Islet precursor cell (in vitro differentiated cells): ENCODE data around the gene KITLG.
"Not testable (repeated sequence)": the region's sequence is repeated elsewhere in the genome, so short reads cannot be mapped to it uniquely, and the experiment has no call there.

Source experiments
- DNase-seq: peaks from one replicate; pipeline ENCODE4 v3.0.0-alpha.2; 2018

KITLG gene

GRCh38 chr12:88580051-88580871 lies at the start of gene KITLG:
KITLG (minus strand) TSS chr12:88580471; CDS start chr12:88580278, 193 bp downstream.
- DNase-seq = peak; percentile 97

- no peak for DNase-seq
Measured at GRCh38 chr12:88628856-88629509, 48.7 kb upstream of the KITLG start.

DNA sequence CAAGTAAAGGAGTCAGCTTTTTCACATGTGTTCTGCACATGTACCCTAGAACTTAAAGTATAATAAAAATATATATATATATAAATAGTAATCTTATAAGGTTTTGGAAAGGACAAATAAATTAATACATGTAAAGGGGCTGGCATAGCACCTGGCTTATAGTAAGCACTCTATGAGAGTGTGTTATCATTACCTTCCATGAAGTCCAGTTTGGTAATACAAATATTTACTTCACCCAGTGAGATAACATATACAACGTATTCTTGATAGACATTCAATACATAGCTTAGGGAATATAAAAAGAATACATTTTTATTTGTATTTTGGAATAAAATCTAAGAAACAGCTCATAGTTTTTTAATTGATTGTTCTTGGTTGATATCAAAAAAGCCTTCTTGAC lies 47.8 kb upstream of the KITLG start:
- not testable (repeated sequence) for DNase-seq

- no peak for DNase-seq
Measured at GRCh38 chr12:88627501-88627900, 47.2 kb upstream of the KITLG start.

- no peak for DNase-seq
Measured at GRCh38 chr12:88625356-88625755, 45.1 kb upstream of the KITLG start.

- no peak for DNase-seq
Measured at GRCh38 chr12:88624911-88625310, 44.6 kb upstream of the KITLG start.

DNA sequence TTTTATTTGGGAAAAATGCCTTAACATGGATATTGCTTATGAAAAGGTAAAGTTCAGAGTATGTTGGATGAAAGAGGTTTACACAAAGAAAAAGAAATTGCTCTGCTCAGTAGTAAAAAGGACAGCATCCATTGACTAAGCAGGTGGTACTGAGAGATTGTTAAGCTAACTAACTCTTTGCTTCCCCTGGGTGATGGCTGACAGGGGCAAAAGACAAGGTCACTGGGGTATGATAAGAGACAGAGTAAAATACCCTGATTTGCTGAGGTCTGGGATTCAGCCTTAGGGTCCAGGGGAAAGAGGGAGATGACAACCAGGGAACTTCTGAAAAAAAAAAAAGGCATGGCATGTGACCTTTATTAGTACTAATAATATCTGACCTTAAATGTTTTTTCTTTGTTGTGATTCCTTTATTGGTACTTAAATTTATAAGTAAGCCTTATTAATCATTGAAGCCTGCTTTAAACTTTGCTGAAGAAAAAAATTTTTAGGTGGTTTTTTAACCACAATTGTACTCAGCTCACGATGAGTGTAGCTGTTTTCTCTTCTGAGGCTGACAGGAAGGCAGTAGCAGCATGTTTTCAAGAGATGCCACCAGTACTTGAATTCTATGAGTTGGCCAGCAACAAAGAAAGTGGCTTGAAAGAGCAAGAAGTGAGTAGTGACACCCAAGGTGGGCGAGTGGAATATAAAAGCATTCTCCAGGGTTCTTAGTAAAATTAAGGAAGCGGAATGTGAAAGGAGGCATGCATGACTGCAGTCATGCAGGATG lies 43.7 kb upstream of the KITLG start:
- no peak for DNase-seq

- DNase-seq = no peak
Measured at GRCh38 chr12:88617352-88617751, 37.1 kb upstream of the KITLG start.

DNA sequence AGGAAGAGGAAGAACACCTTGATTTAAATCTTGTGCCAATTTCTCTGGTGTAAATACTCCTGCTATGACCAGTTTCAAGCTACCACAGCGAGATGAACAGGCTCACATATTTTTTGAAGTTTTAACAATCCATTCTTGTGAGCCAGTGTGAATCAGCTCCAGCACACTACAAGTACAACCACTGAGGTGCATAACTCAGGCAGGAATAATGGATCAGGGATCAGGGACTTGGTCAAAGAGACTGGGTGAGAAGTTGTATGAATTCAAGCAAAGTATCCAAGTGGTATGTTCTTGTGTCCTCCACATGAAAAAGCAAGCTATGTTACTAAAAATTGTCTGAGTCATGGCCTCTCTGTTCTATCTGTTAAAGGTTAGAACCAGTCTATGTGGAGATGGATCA lies 35.2 kb upstream of the KITLG start:
- DNase-seq = no peak

GRCh38 chr12:88604646-88605045 lies 24.4 kb upstream of the KITLG start:
- DNase-seq = no peak

DNA sequence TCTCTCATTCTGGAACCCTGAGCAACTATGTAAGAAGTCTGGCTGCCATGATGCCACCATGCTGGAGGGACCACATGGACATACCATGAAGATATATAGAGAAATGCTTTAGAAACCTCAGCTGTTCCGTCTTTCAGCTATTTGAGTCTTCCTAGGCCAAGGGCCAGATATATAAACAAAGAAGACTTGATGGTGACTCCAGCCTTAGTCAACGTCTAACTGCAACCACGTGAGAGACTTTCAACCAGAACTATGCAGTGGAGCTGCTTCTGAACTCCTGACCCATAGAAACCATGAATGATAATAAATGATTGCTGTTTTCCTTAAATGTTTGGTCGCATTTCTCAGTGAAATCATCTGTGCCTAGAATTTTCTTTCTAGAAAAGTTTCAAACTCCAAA lies 20.0 kb upstream of the KITLG start:
- no peak for DNase-seq

DNA sequence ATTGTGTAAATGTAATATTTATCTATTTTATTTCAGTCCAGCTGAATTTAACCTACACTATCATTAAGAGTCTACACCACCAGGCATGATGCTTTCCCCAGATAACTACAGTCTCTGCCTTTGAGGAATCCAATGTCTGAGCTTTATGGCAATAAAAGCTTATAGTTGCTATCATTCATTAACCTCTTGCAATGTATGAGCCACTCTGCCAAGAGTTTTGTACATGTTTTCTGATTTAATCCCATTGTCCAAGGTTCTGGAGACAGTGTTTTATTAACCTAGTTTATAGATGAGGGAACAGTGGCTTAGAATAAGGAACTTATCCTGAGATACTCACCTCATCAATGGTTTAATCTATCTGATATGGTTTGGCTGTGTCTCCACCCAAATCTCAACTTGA lies 17.1 kb upstream of the KITLG start:
- no peak for DNase-seq

DNA sequence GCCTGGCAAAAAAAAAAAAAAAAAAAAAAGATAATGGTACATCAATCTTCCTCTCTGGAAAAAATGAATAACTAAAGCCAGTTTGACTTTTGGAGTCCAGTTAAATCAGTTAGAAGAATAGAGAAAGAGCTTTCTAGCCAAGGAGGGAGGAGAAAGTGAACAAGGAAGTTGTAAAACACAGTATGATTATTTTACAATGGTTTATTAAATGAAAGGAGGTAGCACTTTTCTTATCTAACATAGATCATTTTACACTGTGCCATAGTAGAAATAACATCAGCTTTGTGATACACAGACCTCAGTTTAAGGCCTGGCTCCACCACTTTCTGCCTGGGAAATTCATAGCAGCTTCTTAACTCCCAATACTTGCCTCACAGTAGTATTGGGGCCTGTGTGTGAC lies 15.4 kb upstream of the KITLG start:
- no peak for DNase-seq

- DNase-seq = no peak
Measured at GRCh38 chr12:88594780-88595179, 14.5 kb upstream of the KITLG start.

GRCh38 chr12:88591343-88591742 lies 11.1 kb upstream of the KITLG start:
- no peak for DNase-seq

DNA sequence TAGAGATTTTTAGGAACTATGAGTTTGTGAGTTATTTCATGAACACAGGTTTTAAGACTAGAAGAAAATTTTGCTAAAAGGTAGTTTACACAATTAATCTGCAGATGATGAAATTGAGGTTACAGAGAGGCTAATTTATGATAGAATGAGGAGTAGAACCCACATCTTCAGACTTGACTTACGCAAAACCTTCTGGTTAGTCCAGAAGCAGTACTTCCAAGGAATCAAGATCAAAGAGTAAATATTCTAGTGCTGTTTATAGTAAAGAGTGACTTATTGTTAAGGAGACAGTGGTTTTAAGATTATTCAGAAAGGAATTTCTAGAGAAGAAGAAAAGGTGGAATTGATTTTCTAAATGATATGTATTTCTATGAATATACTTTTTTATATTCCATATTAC lies 10.6 kb upstream of the KITLG start:
- no peak for DNase-seq

DNA sequence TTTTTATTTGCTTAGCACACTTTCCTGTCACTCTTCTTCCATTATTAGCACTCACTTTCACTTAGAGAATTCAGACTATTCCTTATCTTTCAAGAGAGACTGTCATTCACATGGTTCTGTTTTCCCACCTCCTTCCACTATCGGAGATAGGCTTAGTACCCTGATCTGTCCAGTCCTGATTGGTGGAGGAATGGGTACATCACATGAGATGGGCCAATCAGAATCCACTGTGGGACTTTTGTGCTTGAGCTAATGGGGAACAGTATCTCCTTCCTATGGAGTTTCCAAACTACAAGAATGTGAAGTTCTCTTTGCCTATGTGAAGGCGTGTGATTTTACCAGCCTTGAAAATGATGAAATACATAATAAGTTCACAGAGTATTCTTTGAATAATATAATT lies 4.8 kb upstream of the KITLG start:
- DNase-seq = no peak

- DNase-seq = peak; percentile 75
Measured at GRCh38 chr12:88579601-88580050, 645 bp downstream of the KITLG start.

DNA sequence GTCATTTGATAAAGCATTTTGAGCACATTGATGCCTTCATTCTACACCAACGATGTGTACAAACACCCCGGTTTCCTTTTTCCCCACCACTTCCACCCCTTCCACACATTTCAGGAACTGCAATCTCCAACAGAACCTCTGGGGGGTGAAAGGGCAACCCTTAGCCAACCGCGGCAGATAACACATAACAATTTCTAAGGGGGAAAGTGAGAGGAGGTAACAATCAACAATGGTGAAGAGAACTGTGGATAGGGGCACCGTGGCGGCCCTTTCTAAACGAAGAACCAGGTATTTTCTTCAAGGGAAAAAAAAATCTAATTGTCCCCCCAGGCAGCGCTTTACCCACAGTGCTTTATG lies 1.1 kb downstream of the KITLG start:
- peak; percentile 76 for DNase-seq

GRCh38 chr12:88578276-88579160 lies 1.8 kb downstream of the KITLG start:
- peak; percentile 71 for DNase-seq

DNA sequence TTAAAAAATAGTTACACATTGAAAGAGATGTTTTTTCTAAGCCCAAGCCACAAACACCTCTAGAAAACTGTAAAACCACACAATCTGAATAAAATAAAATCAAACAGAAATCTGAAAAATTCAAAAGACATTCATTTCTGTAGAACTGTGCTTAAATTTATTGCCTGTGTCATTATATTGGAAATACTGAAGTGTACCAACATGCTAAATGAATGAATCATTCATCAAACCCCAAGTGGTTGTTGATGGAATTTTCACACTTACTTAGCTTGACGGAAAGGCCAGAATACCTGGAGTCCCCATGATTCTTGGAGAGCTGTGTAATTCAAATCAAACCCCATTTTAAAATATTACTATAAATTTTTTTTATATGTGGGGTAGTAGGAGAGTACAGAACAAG lies 2.7 kb downstream of the KITLG start:
- no peak for DNase-seq

DNA sequence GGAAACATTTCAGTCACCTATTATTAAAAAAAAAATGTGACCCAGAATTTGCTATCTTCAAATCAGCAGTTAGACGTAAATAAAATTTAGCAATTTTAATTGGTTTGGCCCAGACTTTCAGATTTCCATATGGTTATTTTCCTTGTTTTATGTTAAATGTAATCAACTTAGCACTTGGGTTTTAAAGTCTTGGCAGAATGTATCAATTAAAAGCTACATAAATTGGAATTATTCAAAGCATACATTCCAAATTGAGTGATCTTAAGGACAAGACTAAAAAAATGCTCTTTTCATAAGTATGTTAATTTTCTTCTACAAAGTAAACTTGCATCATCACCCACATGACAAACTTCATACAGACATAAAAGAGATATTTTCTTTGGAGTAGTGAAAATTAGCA lies 3.4 kb downstream of the KITLG start:
- DNase-seq = no peak
